H1 (cell line): ENCODE results near the gene LRP1-AS.

Experiments
- ATF3 ChIP-seq: IDR thresholded peaks from 2 replicates; pipeline ENCODE4 v1.6.1; 2011; ENCODE audit warnings: low read depth, mild to moderate bottlenecking, low read length; ENCODE audit not compliant: insufficient read depth
- BACH1 ChIP-seq: IDR thresholded peaks from 2 replicates; pipeline ENCODE4 v1.6.1; 2012; ENCODE audit warnings: low read length, improper control_type of control experiment
- BCL11A ChIP-seq, 2 experiments: IDR thresholded peaks; one replicate each; pipeline ENCODE4 v1.6.1; 2011; ENCODE audit warnings: low read depth in 2 of 2, low read length in 2 of 2, mild to moderate bottlenecking in 2 of 2
- BRCA1 ChIP-seq: IDR thresholded peaks from 2 replicates; pipeline ENCODE4 v1.6.1; 2012; ENCODE audit warnings: low read depth, low read length, improper control_type of control experiment
- CBX8 ChIP-seq: fragments of 300-800, 300-1000 bp; sonication (generic); IDR thresholded peaks from 2 replicates; pipeline ENCODE4 v1.7.1; 2016; ENCODE audit warnings: low read depth, low read length, borderline replicate concordance
- CEBPB ChIP-seq: IDR thresholded peaks from 2 replicates; pipeline ENCODE4 v1.6.1; 2012; ENCODE audit warnings: low read depth, low read length
- CTCF ChIP-seq, 3 experiments: IDR thresholded peaks; 1 replicate in 2 of 3; 2 replicates in 1 of 3; pipeline versions ENCODE4 v1.5.1 to v1.6.1; 2011; ENCODE audit warnings: low read length in 3 of 3, mild to moderate bottlenecking in 3 of 3, inconsistent platforms in 2 of 3, low read depth in 1 of 3, moderate library complexity in 1 of 3; ENCODE audit not compliant: insufficient read depth in 1 of 3; ENCODE audit errors: control extremely low read depth in 1 of 3
- EZH2 ChIP-seq: fragments of 200-600 bp; sonication (generic); IDR thresholded peaks from 2 replicates; pipeline ENCODE4 v1.7.1; 2012; ENCODE audit warnings: low read depth, mild to moderate bottlenecking, moderate library complexity, low read length, inconsistent platforms; ENCODE audit not compliant: severe bottlenecking
- JUND ChIP-seq: IDR thresholded peaks from 2 replicates; pipeline ENCODE4 v1.6.1; 2011; ENCODE audit warnings: mild to moderate bottlenecking, improper control_type of control experiment, low read length
- POLR2A ChIP-seq, 2 experiments: IDR thresholded peaks; 1 replicate in 1 of 2; 2 replicates in 1 of 2; pipeline ENCODE4 v1.6.1; 2011; ENCODE audit warnings: low read depth in 2 of 2, low read length in 2 of 2, mild to moderate bottlenecking in 2 of 2; ENCODE audit errors: control extremely low read depth in 1 of 2
- POLR2AphosphoS5 ChIP-seq: IDR thresholded peaks from 2 replicates; pipeline ENCODE4 v1.6.1; 2011; ENCODE audit warnings: low read depth, low read length

GRCh38 chr12:57176846-57177245 is 29.4 kb upstream of the LRP1-AS start:
- no peak for TF ChIP-seq CEBPB
- TF ChIP-seq BRCA1: no peak
- no peak for TF ChIP-seq POLR2A (IDR thresholded peaks at IDR 0.05; ENCODE audit: control extremely low read depth in 1 of 2, low read depth in 2 of 2, low read length in 2 of 2)
- no peak for TF ChIP-seq EZH2
- TF ChIP-seq POLR2AphosphoS5: no peak
- no peak for TF ChIP-seq CTCF (IDR thresholded peaks at IDR 0.05; ENCODE audit: control extremely low read depth in 1 of 3, insufficient read depth in 1 of 3, low read depth in 1 of 3, low read length in 3 of 3)
- TF ChIP-seq BACH1: no peak
- no peak for TF ChIP-seq BCL11A (IDR thresholded peaks at IDR 0.05; ENCODE audit: low read depth in 2 of 2, low read length in 2 of 2)
- no peak for TF ChIP-seq ATF3
- no peak for TF ChIP-seq CBX8
- no peak for TF ChIP-seq JUND
